CD4-positive, alpha-beta T cell treated with Interleukin-17A for 1 hour (primary cell): ENCODE data around the gene DPH1.
A peak's percentile ranks its signal among the peaks of the same experiment; 100 is the strongest.

ENCODE experiments used
- DNase-seq: peaks from one replicate; pipeline ENCODE4 v3.0.0-alpha.2; 2020

DPH1 gene

DNA sequence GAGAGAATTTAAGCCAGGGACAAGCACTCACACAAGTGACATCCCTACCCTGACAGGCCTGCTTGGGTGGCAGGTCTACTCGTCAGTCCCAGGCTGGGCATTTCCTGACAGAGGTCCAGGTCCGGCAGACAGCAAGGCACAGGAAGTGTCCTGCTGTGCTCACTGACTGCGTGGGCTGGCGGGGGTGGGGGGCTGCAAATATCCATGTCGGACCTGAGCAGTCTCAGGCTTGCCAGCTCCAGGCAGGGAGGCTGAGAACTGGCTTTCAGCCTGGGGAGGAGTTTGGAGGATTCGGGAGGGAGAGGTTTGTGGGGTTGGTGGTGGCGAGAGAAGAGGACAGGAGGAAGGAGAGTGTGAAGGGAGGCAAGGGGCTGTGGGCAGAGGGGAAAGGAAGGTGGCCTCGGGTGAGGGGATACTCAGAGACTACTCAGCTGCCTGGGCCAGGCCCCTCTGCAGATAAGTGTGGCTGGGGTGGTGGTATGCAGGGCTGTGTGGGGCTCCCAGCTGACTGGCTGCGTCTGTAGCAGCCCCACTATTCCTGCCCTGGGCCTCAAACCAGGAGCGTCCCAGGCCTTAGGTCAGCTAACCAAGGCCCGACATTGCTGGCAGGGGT lies 32.7 kb downstream of the DPH1 start:
- no peak for DNase-seq

DNA sequence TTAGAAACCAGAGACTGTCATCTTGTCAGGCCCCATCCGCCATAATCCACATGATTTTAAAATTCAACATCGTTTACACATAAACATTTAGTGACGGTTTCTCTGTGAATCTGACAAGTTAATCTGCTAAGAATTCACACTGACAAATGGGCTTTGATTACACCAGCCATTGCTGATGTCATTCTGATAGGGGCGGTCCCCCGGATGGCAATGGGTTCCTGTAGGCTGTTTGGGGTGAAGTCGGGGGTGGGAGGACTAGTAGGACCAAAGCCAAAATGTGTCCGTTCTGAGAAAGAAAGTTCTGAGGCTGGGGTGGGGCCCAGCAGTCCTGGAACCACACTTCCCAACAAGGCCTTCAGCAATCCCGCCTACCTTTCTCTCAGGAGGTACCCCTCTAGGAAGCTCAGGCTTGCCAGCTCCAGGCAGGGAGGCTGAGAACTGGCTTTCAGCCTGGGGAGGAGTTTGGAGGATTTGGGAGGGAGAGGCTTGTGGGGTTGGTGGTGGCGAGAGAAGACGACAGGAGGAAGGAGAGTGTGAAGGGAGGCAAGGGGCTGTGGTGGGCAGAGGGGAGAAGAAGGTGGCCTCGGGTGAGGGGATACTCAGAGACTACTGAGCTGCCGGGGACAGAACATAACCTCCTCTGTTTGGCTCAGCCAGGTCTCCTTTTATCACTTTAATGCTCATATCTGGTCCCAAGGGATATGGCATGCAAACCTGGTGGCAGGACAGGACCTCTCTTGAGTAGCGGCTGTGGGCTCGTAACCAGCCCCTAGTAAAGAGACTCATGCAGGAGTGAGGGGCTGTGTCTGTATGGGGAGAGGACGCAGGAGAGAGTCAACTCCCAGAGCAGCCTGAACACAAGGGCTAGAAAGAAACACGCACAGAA lies 33.6 kb downstream of the DPH1 start:
- no peak for DNase-seq

DNA sequence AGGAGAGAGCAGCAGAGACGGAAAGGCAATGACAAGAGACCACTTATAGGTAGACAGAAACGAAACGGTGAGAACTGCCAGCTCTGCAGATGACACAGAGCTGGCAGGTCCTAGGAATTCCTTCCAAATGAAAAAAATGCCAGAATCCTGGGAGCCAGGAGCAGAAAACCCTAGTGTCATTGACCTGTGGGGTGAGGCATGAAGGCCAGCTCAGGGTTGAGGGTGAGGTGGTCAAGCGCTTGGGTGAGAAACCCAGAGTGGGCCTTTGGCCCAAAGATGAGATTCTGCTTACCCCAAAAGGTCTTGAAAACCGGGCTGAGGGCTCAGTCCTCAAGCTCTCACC lies 34.2 kb downstream of the DPH1 start:
- no peak for DNase-seq

DNA sequence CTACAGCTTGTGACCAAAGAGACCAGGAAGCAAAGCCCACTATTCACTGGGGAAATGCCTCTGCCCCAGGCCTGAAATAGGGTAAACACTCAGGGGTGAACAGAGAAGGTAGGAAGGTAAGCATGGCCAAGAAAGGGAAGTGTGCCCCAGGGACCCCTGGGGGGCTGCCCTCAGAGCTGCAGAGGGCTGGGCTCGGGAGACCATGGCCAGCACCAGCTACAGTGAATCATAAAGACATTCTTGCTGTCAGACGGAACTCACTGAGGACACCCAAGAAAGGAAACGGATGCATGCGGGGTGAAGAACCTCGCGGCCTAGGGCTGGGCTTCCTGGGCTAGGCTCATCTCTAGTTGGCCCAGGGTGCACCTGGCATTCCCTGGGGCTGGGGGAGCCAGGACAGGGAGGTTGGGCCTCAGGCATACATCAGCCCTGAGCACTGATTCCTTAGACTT lies 34.6 kb downstream of the DPH1 start:
- no peak for DNase-seq

DNA sequence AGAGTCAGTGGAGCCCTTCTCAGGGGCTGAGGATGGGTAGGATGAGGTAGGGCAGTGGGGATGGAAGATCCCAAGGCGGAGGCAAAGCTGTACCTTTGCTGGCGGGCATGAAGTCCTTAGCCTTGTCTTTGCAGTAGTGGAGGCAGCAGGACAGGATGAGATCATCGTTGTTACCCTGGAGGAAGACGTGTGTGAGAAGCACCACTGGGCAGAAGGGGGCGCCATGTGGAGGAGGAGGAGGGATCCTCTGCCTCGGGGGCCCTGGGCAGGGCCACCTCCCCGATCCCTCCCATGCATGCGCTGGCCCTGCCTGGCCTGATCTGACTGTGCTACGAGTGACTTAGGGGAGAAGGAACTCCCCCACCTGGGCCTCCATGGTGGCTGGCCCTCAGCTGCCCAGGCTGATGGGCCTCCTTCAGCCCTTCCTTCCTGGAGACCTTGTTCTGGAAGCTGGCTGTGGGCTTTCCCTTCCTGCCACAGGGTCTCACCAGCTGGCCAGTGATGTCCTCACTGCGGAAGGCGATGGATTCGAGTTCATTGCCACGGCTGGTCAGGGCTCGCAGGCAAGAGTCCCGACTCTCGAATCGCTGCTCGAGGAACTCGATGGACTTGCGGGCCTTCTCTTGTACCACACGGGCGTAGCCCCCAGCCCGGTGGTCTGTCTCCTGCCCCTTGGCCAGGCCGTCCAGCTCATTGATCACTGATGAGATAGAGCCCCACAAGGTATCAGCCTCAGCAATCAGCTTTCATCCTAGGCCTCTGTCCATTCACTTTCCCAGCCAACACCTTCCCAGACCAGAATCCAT lies 35.2 kb downstream of the DPH1 start:
- peak; percentile 51 for DNase-seq

DNA sequence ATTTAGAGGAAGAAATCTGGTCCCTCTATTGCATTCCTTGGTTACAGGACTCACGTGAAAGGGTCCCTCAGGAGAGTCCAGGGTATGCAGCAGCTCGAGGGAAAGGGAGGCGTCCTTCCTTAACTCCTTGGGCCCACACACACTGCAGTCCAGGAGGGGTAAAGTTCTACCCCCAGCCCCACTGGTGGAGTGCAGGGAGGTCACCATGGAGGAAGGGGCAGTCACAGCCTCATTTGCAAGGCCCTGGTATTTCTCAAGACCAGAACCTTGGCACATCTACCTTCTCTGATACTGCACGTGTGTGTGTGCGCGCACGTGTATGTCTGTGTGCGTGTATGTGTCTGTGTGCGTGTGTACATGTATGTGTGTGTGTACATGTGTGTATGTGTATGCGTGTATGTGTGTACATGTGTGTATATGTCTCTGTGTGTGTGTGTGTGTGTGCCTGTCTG lies 36.0 kb downstream of the DPH1 start:
- no peak for DNase-seq

DNA sequence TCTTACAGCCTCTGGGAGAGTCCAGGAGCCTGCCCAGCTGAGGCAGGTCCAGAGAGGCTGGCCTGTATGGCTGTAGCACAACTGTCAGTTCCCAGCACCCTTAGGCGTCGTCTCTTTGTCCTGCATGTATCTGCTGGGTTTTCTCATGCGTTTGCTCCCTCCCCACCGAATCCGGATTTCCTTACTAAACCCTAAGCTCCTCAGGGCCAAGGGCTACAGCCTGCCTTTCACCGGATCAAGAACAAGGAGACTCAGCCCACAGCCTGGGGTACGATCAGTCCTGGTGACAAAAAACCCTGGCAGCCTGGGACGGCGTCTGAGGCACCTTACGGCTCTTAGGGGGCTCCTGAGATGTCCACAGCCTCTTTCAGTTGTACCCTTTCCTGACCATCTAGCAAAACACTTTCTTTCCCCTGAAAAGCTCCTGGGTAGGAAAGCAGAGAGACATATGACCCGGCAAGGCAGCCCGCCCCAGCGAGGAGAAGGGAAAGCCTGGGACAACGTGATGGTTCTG lies 37.2 kb downstream of the DPH1 start:
- DNase-seq: no peak

DNA sequence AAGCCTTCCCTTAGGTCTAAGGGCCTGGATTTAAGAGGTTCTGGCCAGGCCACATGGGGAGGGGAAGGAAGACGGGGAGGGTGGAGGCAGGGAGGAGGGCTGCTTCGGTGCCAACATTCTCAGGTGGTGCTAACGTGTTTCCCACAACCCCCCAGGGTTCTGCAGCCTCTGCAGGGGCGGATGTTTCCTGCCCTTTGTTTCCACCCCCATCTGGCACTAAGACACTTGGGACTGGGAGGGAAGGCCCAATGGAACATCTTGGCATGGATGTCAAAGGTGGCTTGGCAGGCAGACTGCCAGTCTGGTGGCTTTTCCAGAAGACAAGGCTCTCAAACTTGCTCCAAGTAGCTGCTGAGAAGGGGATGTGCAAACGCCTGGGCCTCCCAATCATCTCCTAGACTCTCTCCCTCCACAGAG lies 37.7 kb downstream of the DPH1 start:
- no peak for DNase-seq

DNA sequence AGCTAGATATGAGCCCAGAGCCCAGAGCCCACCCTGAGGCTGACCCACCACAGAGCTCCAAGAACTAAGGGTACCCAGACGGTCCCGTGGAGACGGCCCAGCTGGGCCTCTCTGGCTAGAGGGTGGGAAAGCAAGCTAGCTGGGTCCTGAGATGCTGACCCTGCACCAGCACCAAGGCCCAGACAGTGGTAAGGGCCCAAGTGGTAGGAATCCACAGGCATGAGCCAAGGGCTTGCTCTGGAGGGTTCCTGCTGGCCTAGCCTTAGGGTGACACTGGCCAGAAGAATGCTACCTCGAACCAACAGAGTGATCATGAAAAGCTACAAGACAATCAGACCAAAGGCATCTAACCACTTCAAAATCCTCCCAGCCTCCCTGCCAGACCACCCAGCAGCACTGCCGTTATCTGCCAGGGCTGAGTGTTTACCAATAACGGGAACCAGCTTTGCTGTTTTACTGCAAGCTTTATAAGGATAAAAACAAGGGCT lies 38.1 kb downstream of the DPH1 start:
- no peak for DNase-seq

DNA sequence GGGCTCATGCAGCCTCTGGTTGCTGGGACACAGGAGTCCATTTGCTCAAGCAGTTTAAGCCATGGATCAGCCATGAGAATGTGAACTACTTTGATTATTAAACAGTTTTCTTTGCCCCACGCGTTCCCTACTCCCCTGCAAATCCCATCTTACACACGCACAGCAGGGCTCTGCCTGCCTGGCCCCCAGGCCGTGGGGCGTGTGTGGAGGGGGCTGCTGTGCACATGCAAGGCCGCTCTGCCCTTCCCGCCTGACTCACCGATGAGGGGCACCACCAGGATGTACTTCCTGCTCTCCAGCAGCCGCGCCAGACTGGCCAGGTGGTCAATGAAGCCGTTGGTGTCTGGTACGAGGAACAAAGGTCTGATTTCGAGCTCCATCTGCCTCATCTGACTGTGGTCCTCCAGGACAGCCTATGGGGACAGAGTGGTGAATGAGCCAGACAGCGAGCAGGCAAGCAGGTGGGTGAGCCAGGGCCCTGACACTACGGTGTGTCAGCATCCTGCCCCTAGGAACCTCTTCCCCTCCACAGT lies 38.6 kb downstream of the DPH1 start:
- no peak for DNase-seq

DNA sequence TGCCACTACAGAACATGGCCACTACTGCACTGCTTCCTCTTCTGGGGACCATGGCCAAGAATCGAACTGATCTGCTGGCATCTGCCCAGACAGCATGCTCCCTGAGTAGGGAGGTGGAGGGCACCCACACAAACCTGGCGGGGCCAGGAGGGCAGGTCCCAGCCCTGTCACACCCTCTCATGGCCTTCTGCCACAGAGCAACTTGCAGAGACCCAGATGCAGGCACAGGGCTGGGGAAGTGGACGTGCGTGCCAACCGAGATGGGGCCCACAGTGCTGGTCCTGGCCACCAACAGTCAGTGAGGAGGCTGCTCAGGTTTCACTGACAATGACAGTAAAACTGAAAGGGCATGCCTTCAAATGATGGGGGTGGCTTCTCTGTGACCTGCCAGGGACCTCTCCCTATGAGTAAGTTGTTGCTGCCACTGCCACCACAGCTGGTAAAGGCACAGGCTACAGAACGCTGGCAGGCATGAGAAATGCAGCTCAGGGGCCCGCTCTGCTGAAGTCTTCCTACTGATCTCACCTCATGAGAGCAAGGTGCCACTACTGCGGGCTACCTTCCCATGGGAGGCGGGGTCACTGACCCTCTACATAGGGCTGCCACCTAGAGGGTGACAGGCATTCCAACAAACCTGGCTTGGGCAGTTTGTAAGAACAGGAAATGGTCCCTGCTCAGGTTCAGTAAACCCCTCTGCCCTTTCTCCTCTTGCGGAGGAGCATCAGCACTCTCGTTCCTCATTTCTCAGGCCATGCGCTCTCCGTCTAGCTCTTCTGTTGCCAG lies 40.5 kb downstream of the DPH1 start:
- no peak for DNase-seq

DNA sequence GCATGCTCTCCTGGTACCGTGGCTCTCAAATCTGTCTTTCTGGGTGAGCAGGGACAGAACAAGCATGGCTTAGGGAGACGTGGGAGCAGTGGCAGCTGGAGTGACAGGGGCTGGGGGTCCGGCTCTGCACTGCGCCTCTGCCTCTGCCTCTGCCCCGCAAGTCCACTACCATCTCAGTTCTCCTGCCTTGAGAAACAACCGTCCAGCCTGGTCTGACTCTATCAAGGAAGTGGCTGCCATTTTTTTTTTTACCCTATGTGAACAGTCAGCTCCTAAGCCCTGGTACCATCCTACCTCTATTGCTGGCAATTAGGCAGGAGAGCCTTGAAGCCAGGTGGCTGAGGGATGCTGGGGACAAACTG lies 41.1 kb downstream of the DPH1 start:
- DNase-seq: no peak

DNA sequence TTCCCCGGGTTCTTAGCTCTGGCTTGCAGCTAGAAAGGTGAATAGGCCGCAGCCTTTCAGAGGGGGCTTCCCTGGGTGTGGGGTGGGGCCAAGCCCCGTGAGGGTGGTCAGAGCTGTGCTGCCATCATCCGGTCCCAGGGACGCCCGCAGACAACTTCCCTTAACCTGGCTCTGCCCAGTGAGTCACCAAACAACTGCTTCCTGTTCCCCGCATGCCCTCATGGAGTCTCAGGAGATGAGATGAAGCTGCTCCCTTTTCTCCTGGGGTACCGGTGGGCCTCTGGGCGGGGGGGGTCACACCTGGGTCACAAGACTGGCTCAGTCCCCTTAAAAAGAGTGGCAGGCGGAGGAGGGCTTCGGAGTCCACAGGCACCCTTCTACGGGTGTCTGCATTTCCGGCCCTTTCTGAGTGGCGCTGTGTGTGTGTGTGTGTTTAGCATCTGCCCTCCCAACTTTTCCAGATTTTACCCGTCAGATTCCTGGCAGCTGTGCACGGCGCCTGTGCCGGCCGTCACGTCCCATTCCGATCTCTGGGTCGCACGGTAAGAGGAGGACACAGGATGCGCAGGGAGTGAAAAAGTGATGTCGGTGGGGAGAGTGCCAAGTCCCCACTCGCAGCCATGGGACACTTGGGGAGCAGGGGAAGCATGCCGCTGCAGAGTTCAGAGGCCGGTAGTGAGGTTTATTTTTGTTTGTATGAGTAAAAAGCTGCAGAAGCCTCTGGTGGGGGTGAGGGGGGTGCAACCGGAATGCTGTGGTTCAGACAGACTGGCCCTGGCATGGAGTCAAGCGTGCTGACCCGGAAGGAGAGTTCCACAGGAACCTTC lies 41.7 kb downstream of the DPH1 start:
- no peak for DNase-seq

DNA sequence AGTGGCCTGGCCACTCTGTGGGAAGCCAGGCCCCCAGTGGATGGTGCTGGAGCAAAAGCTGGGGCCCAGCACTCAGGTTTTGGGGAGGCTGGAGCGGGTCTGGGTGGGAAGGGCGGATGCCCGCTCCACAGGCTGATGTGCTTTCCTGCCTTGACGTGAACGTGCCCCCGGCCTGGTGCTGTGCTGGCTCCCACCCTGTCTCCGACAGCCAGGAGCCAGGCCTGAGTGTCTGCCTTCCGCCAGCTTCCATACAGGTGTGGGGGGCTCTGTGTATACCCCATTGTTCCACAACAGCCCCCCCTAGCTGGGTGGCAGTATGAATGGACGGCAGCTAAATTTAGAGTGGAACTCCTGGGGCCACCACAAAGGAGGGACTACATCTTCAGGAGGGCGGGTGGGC lies 45.0 kb downstream of the DPH1 start:
- no peak for DNase-seq

DNA sequence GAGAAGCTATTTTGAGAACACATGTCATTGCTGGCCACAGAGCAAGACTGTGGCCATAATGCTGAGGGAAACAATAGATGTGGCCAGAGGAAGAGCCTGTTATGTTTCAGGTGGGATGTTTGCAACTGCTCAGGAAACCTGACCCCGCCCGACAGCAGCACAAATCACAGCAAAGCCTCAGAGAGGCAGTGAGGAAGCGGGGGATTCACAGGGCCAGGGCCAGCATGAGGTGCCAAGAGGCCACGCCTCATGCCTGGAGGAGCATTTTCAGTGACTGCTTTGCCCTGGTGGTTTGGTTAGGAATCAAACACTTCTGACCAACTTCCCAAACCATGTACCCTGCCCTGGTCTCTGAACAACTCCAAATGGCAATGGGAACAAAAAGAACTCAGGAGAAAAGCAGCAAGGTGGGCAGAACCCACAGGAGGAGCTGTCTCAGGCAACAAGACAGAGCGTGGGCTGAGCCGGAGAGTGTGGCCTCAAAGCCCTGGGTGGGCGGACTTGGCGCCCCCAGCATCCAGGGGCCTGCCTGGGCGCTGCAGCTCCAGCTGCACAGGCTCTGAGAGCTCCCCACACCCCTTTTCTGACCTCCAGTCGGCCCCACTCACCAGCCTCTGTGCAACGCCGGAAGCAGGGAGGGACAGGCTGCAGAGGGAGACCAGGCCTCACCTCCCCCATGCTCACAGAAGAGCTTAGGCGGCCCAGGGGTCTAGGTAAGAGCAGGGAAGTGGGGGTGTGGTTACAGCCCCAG lies 45.6 kb downstream of the DPH1 start:
- no peak for DNase-seq

DNA sequence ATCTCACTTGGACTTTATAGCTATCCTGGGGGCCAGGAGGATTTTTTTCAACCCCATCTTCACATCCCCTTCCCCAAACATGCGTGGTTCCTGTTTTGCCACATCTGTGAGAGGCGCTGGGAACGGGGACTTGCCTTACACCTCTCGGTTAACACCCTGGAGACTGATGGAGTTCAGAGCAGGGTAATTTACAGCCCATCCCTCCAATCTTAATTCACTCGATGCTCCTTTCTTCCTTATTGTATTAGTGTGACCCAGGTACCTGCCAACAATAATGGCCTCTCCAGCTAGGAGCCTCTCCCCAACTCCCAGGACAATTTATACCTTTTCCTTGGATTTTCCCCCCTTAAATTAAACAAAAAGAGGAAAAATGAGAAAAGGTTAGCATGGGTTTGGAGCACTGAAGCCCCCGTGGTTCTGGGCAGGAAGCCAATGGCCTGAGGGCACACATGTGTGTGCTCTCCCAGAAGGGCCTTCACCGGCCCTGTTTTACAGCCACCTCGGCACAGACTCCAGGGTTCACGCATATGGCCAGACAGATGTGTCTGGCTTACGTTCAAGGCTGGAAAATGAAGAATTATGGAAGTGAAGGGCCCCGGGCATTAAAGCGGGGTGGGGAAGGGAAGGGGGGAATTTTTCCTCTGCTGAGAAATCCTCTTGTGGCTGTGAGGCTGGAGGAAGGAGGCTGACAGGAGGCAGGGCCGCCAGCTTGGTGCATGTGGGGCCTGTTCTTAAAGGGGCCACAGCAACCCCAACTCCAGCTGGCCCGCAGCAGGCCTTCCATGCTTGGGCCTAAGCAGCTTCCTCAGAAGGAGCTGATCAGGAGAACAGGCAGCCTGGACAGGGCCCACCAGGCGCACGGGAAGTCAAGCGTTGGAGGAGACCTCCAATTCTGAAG lies 46.4 kb downstream of the DPH1 start:
- no peak for DNase-seq

DNA sequence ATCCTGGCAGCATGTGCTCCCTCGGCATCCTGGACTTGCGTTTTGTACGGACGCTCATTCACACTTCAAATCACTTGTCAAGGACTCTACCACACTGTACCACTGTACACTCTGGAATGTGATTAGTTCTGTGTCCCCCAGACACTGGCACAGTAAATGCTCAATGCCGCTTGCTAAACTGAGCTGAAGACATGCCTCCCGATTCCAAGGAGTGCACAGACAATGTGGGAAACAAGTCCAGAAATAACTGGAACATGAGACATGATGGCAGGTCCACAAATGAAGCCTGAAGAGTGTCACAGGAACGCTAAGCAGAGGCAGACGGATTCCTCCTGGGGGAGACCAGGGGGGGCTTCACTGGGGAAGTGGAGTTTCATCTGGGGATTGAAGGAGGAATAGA lies 47.1 kb downstream of the DPH1 start:
- no peak for DNase-seq

DNA sequence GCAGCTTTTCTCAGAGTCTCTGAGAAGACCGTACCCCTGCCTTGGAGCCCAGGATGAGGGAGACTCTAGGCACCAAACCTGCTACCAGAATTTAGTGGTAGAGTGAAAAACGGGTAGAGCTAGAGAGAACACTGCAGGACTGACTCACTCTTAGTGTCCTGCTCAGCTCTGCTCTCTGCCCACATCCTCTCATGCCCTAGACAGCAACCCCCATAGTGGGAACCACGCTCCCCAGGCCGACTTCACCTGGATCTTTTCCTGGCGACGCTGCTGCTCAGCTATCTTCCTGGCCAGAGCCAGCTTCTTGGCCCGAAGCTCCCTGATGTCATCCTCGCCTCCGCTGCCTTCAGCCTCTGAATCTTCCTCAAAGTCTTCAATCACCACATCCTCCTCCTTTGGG lies 51.6 kb downstream of the DPH1 start:
- DNase-seq: no peak

DNA sequence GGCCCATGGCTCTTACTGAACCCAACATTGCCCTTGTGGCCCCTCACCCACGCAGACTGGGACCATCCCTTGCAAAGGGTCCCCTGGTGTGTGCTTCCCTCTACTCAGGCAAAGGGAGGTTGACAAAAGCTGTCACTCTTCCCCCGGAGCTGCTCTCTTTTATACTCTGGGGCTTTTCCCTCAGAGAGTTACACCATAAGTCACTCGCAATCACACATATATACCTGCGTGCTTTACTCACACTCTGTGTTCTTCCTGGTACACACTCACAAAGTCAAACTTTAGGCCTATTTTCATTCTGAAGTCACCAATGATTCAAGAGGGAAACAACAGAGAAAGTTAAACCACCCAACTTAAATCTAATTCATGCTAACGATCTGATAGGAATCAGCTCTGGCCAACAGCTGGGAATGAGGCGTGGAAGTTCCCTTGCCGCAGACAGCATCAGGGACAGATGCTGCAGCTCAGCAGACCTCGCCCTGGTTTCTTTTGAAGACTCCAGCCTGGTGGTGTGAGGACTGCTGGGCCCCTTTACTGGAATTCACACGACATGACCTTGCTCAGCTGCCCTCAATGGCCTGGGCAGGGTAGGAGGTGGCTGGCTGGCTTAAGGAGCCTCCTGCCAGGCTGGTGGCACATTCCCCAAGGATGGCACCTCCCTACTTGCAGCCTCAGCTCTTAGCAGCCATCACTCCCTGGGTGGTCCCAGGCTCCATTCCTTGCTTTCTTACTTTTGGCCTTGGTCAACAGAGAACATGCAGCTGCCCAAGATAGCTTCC lies 52.2 kb downstream of the DPH1 start:
- DNase-seq: no peak
